Kidney (tissue), 14 donors: ENCODE results near the gene XPO5. TPM values are rescaled to one million over a fixed set of nuclear protein-coding genes. Genes with fewer than 3 reads are reported as not detected.
"Not testable (repeated sequence)": the region's sequence is repeated elsewhere in the genome, so short reads cannot be mapped to it uniquely, and the experiment has no call there.

ENCODE experiments used
- DNase-seq, 5 donors: peaks; one replicate each; pipeline ENCODE4 v3.0.0-alpha.2; 2013 to 2020
- FAIRE-seq: peaks from 2 replicates; lab custom pipeline; 2012; peaks lifted over from hg19 to GRCh38; lab: Jason Lieb, UNC
- H3K27ac ChIP-seq, 2 donors: one replicate each; pipeline ENCODE4 v1.7.0; 2013; ENCODE audit warnings: low read depth in 2 of 2, low read length in 2 of 2, inconsistent platforms in 1 of 2
- H3K27me3 ChIP-seq: one replicate; pipeline ENCODE4 v1.7.1; 2013; ENCODE audit warnings: low read length, inconsistent platforms; ENCODE audit not compliant: control insufficient read depth, insufficient read depth
- H3K36me3 ChIP-seq, 3 donors: one replicate each; pipeline versions ENCODE4 v1.7.0 to v1.7.1; 2013; ENCODE audit warnings: low read length in 3 of 3, control low read depth in 1 of 3, inconsistent platforms in 1 of 3; ENCODE audit not compliant: insufficient read depth in 3 of 3, control insufficient read depth in 2 of 3
- H3K4me1 ChIP-seq, 3 donors: one replicate each; pipeline versions ENCODE4 v1.7.0 to v1.7.1; 2013; ENCODE audit warnings: low read length in 3 of 3, inconsistent platforms in 1 of 3, low read depth in 1 of 3; ENCODE audit not compliant: control insufficient read depth in 2 of 3, insufficient read depth in 2 of 3
- H3K4me3 ChIP-seq, 3 donors: one replicate each; pipeline versions ENCODE4 v1.7.0 to v1.8.1; 2013; ENCODE audit warnings: low read length in 3 of 3, control low read depth in 1 of 3, inconsistent platforms in 1 of 3
- H3K9ac ChIP-seq, 3 donors: one replicate each; pipeline versions ENCODE4 v1.7.0 to v1.7.1; 2013; ENCODE audit warnings: low read length in 3 of 3, control low read depth in 1 of 3, inconsistent platforms in 1 of 3
- H3K9me3 ChIP-seq, 3 donors: one replicate each; pipeline versions ENCODE4 v1.7.0 to v1.7.1; 2013; ENCODE audit warnings: low read length in 3 of 3, control low read depth in 1 of 3, inconsistent platforms in 1 of 3; ENCODE audit not compliant: control insufficient read depth in 2 of 3, insufficient read depth in 1 of 3
- intact Hi-C: fragments of 100-400 bp; cut with DNase I; formaldehyde crosslinking; loops from one replicate; pipeline ENCODE4 v1.11.1; 2022
- polyA plus RNA-seq: library from polyadenylated mRNA; stranded (reverse); fragments of 350-450 nt; fragmentation: Illumina TruSeq; extraction: RNeasy Lipid Tissue Mini Kit (QIAGEN cat#74804); gene quantifications from one replicate; pipeline ENCODE4 v1.2.3, GENCODE V29; 2014; ENCODE audit warnings: low read depth, low replicate concordance; ENCODE audit not compliant: insufficient read depth
- total RNA-seq: library from RNA; stranded (reverse); fragmentation: NEBNext Ultra II Directional; extraction: Animal tissue kit (Norgen Biotek cat#: 25700); gene quantifications from one replicate; pipeline ENCODE4 v1.2.1, GENCODE V29; 2021
- TF ChIP-seq, protein P1 (sequence below): IDR thresholded peaks from 3 replicates; pipeline ENCODE4 v1.5.1; 2012; ENCODE audit warnings: mild to moderate bottlenecking, moderate library complexity, borderline replicate concordance; ENCODE audit not compliant: insufficient read depth; ENCODE audit errors: extremely low read depth
- donor health status: control.
- donor health status: control.
- donor health status: control.
- donor health status: control.
- donor health status: control.
- donor health status: DM: yes; HTN: yes; CAD: no.
- donor health status: Normal renal cell carcinoma (clear cell type).

Gene XPO5
- total and polyA plus RNA-seq, 2 donors from 2014 or later: 7.5 to 34.3 TPM

DNA sequence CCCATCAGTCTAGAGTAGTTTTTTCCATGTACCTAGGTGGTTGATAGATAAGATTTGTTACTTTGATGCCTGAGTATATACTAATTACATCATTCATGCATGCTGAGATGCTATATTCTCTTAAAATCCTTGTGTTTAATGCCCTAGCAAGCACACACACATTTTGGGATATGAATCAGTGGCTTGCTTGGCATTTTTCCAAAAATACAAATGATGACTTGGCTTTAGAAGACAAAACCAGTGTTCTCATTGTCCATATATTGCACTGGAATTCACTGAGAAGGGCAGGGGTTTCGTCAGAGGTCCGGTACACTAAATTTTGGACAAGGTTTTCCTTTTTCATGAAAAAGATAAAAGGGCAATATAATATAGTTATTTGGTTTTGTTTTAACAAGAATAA, 28.3 kb upstream of the XPO5 start:
- H3K36me3 ChIP-seq: peaks cover 2 to 18% (median 2%) of the 10 kb centered on the region in 3 donors
- TF ChIP-seq, protein P1, sequence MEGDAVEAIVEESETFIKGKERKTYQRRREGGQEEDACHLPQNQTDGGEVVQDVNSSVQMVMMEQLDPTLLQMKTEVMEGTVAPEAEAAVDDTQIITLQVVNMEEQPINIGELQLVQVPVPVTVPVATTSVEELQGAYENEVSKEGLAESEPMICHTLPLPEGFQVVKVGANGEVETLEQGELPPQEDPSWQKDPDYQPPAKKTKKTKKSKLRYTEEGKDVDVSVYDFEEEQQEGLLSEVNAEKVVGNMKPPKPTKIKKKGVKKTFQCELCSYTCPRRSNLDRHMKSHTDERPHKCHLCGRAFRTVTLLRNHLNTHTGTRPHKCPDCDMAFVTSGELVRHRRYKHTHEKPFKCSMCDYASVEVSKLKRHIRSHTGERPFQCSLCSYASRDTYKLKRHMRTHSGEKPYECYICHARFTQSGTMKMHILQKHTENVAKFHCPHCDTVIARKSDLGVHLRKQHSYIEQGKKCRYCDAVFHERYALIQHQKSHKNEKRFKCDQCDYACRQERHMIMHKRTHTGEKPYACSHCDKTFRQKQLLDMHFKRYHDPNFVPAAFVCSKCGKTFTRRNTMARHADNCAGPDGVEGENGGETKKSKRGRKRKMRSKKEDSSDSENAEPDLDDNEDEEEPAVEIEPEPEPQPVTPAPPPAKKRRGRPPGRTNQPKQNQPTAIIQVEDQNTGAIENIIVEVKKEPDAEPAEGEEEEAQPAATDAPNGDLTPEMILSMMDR: no peak

DNA sequence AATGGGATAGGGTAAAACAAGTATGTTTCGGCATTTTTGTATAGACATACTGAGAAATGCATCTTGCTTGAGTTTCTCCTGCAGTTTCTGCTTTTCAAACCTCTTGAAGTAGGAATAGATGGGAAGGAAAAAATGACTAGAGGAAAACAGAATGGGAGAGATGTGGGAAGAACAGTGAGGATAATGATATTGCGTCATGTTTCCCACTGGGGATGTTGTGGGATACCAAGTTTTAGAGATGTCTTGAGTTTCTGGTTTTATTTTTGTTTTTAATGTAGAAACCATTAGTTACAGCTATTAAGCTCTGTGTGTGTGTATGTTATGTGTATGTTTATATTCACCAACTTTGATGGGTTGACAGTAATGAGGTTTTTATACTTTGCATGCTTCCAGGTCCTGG, 24.8 kb upstream of the XPO5 start:
- H3K27ac ChIP-seq: no peak overlapping the region
- no peak overlapping the region for H3K4me3 ChIP-seq
- H3K27me3 ChIP-seq: no peaks in the 10 kb centered on the region
- no peak for FAIRE-seq
- TF ChIP-seq, protein P1: no peak
- intact Hi-C loops: no loop called here
- no peaks in the 10 kb centered on the region for H3K9me3 ChIP-seq
- peaks cover 2 to 23% (median 2%) of the 10 kb centered on the region in 3 donors for H3K36me3 ChIP-seq
- DNase-seq: no peak
- no peaks in the 10 kb centered on the region for H3K4me1 ChIP-seq
- H3K9ac ChIP-seq: no peak overlapping the region

More for the DNA sequence above, 28.3 kb upstream of the XPO5 start:
- intact Hi-C loops: no loop called here
- no peak for DNase-seq
- no peaks in the 10 kb centered on the region for H3K27me3 ChIP-seq
- H3K4me3 ChIP-seq: no peak overlapping the region
- H3K9ac ChIP-seq: no peak overlapping the region
- no peak overlapping the region for H3K27ac ChIP-seq
- no peak for FAIRE-seq
- H3K4me1 ChIP-seq: no peaks in the 10 kb centered on the region
- H3K9me3 ChIP-seq: no peaks in the 10 kb centered on the region

DNA sequence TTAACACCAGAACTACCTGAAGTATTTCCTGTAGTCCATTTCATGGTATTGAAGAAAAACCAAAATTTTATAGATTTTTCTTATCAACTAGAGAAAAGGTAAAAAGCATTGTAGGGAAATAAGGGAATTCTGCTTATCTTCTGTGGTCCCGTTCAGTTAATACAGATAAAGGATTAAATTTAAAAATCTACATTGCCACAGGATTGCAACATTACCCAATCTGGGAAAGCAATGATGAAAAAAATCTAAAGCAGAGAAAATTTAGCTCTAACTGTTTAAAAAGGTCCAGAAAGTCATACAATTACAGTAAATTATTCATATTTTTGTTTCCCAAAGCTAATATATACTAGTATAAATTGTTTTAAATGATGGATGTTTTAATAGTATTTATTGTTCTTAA, 18.1 kb upstream of the XPO5 start:
- peaks cover 0 to 10% (median 0%) of the 10 kb centered on the region in 3 donors for H3K36me3 ChIP-seq
- TF ChIP-seq, protein P1: no peak
- no peaks in the 10 kb centered on the region for H3K4me1 ChIP-seq
- FAIRE-seq: no peak
- no peaks in the 10 kb centered on the region for H3K9me3 ChIP-seq
- no peaks in the 10 kb centered on the region for H3K27me3 ChIP-seq
- DNase-seq: no peak
- no peak overlapping the region for H3K4me3 ChIP-seq
- no peak overlapping the region for H3K9ac ChIP-seq
- intact Hi-C loops: no loop called here
- no peak overlapping the region for H3K27ac ChIP-seq

DNA sequence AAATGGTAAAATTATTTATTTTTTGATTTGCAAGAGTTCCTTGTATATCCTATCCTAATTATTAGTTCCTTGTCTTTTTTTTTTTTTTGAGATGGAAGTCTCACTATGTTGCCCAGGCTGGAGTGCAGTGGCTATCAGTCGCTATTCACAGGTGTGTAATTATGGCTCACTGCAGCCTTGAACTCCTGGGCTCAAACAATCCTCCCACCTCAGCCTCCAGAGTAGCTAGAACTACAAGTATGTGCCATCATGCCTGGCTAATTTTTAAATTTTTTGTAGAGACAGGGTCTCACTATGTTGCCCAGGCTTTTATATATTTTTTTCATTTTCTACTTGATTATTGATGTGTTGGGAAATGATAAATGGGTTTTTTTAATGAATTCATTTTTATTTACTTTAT, 13.7 kb upstream of the XPO5 start:
- peaks cover 0 to 14% (median 7%) of the 10 kb centered on the region in 3 donors for H3K36me3 ChIP-seq
- H3K27ac ChIP-seq, H3K27me3 ChIP-seq, DNase-seq, H3K4me1 ChIP-seq, FAIRE-seq, H3K4me3 ChIP-seq, H3K9ac ChIP-seq, intact Hi-C loops, H3K9me3 ChIP-seq: not testable (repeated sequence)
